ENCODE results near the gene CLDN34.

Gene CLDN34

GRCh38 chrX:9980401-9980800 is 13.2 kb downstream of the CLDN34 start:
- no peak for DNase-seq (ENCODE audit: low read depth in 1 of 2, low spot score in 1 of 2)

GRCh38 chrX:9980927-9981326 is 13.8 kb downstream of the CLDN34 start:
- no peak for DNase-seq (ENCODE audit: low read depth in 1 of 2, low spot score in 1 of 2)

GRCh38 chrX:9983441-9983840 is 16.3 kb downstream of the CLDN34 start:
- DNase-seq (ENCODE audit: low read depth in 1 of 2, low spot score in 1 of 2), result no peak

- no peak for DNase-seq (ENCODE audit: low read depth in 1 of 2, low spot score in 1 of 2)
Observed at GRCh38 chrX:9983846-9984245, 16.7 kb downstream of the CLDN34 start.

GRCh38 chrX:9988762-9989161 is 21.6 kb downstream of the CLDN34 start:
- no peak for DNase-seq (ENCODE audit: low read depth in 1 of 2, low spot score in 1 of 2)

GRCh38 chrX:9992061-9992460 is 24.9 kb downstream of the CLDN34 start:
- no peak for DNase-seq (ENCODE audit: low read depth in 1 of 2, low spot score in 1 of 2)

GRCh38 chrX:9992724-9993123 is 25.6 kb downstream of the CLDN34 start:
- no peak for DNase-seq (ENCODE audit: low read depth in 1 of 2, low spot score in 1 of 2)

GRCh38 chrX:9995855-9996339 is 28.7 kb downstream of the CLDN34 start:
- peak; percentile 46 to 59 for DNase-seq (ENCODE audit: low read depth in 1 of 2, low spot score in 1 of 2)

- no peak for DNase-seq (ENCODE audit: low read depth in 1 of 2, low spot score in 1 of 2)
Observed at GRCh38 chrX:9997041-9997440, 29.9 kb downstream of the CLDN34 start.

GRCh38 chrX:9997524-9997923 is 30.4 kb downstream of the CLDN34 start:
- peak in 1 of 2 donors; percentile 14 for DNase-seq (ENCODE audit: low read depth in 1 of 2, low spot score in 1 of 2)

GRCh38 chrX:10001496-10001895 is 34.3 kb downstream of the CLDN34 start:
- DNase-seq (ENCODE audit: low read depth in 1 of 2, low spot score in 1 of 2), result no peak

- DNase-seq (ENCODE audit: low read depth in 1 of 2, low spot score in 1 of 2), result no peak
Observed at GRCh38 chrX:10004832-10005475, 37.8 kb downstream of the CLDN34 start.

- DNase-seq (ENCODE audit: low read depth in 1 of 2, low spot score in 1 of 2), result no peak
Observed at GRCh38 chrX:10006086-10006485, 38.9 kb downstream of the CLDN34 start.

- DNase-seq (ENCODE audit: low read depth in 1 of 2, low spot score in 1 of 2), result no peak
Observed at GRCh38 chrX:10006770-10007169, 39.6 kb downstream of the CLDN34 start.

- no peak for DNase-seq (ENCODE audit: low read depth in 1 of 2, low spot score in 1 of 2)
Observed at GRCh38 chrX:10007621-10008020, 40.5 kb downstream of the CLDN34 start.

GRCh38 chrX:10008483-10009056 is 41.4 kb downstream of the CLDN34 start:
- DNase-seq (ENCODE audit: low read depth in 1 of 2, low spot score in 1 of 2), result no peak

- no peak for DNase-seq (ENCODE audit: low read depth in 1 of 2, low spot score in 1 of 2)
Observed at GRCh38 chrX:10009741-10010140, 42.6 kb downstream of the CLDN34 start.

- DNase-seq (ENCODE audit: low read depth in 1 of 2, low spot score in 1 of 2), result no peak
Observed at GRCh38 chrX:10010686-10011085, 43.5 kb downstream of the CLDN34 start.

GRCh38 chrX:10011261-10011931 is 44.2 kb downstream of the CLDN34 start:
- no peak for DNase-seq (ENCODE audit: low read depth in 1 of 2, low spot score in 1 of 2)

GRCh38 chrX:10011991-10012390 is 44.8 kb downstream of the CLDN34 start:
- no peak for DNase-seq (ENCODE audit: low read depth in 1 of 2, low spot score in 1 of 2)

GRCh38 chrX:10014462-10015354 is 47.5 kb downstream of the CLDN34 start:
- DNase-seq (ENCODE audit: low read depth in 1 of 2, low spot score in 1 of 2), result peak; percentile 54 to 58
